Activated naive CD8-positive, alpha-beta T cell (primary cell): ENCODE results near the gene ADAMTS17.

Source experiments
- H3K27ac Mint-ChIP-seq: one replicate; pipeline ENCODE4 v1.8.0; 2021; ENCODE audit warnings: mixed read lengths
- H3K27me3 Mint-ChIP-seq: one replicate; pipeline ENCODE4 v1.8.0; 2021; ENCODE audit warnings: mixed read lengths
- H3K36me3 Mint-ChIP-seq: one replicate; pipeline ENCODE4 v1.8.0; 2021; ENCODE audit warnings: mixed read lengths
- H3K4me1 Mint-ChIP-seq: one replicate; pipeline ENCODE4 v1.8.0; 2021; ENCODE audit warnings: low read depth, mixed read lengths
- H3K4me3 Mint-ChIP-seq: one replicate; pipeline ENCODE4 v1.8.0; 2021; ENCODE audit warnings: mild to moderate bottlenecking, mixed read lengths
- H3K9me3 Mint-ChIP-seq: one replicate; pipeline ENCODE4 v1.8.0; 2021; ENCODE audit warnings: low read depth, mixed read lengths

The ADAMTS17 gene

DNA sequence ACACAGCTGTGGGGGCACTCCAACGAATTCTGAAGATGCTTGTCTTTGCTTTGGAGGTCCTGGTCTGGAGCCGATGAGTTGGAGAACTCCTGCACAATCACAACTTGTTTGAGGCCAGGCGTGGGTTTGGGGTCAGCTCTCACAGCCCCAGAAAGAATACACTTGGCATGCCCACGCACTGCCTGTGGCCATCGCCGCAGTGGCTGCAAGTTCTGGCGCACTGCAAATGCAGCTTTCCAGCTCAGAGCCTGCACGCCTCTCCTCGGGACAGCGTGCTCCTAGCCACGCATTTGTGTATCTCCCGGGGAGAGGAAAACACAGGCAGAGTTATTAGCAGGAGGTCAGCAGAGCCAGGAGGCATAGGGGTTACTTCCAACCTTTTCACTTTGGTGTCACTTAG lies 282.7 kb downstream of the ADAMTS17 start:
- no peaks in the 10 kb centered on the region for H3K27me3 Mint-ChIP-seq
- no peaks in the 10 kb centered on the region for H3K9me3 Mint-ChIP-seq
- no peak overlapping the region for H3K27ac Mint-ChIP-seq
- no peak overlapping the region for H3K4me3 Mint-ChIP-seq
- H3K4me1 Mint-ChIP-seq = no peaks in the 10 kb centered on the region
- peaks cover 3% of the 10 kb centered on the region for H3K36me3 Mint-ChIP-seq

DNA sequence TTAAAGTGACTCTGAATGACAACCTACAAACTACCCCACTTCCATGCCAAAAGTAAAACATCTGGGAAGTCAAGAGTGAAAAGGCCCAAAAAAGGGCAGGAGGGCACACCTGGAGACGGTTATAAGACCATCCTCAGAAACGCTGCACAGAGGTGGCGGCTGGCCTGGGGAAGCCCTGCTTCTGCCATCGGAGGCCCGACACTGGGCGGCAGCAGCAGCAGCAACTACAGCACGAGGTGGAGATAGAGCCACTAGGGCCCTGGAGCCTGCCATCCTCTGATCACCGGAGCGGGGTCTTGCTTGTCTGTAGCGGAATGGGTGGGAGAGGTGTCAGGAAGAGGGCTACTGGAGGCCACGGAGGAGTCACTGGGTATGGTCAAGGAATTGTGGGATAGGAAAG lies 283.3 kb downstream of the ADAMTS17 start:
- Mint-ChIP-seq H3K27ac (no peak overlapping the region), H3K36me3 (peaks cover 3% of the 10 kb centered on the region), H3K4me3 (no peak overlapping the region), H3K4me1 (no peaks in the 10 kb centered on the region), H3K27me3 (no peaks in the 10 kb centered on the region), H3K9me3 (no peaks in the 10 kb centered on the region)

DNA sequence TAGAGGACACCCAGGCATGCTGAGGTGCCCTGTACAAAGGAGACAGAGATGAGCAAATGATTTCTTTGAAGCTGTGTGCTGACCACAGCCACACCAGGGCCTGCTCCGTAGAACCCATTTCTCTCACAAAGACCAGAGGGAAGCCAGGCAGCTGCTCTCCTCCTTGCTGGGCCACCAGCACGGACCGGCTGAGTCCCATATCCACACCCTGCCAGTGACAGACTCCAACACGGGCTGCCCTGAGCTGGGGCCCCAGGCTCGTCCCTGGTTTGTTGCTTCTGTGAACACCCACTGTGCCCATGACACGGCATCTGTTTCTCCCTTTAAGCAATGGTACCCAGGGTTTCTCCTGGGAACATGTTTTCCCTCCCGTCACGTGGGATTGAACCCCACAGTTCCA lies 284.5 kb downstream of the ADAMTS17 start:
- H3K4me1 Mint-ChIP-seq = no peaks in the 10 kb centered on the region
- no peaks in the 10 kb centered on the region for H3K9me3 Mint-ChIP-seq
- H3K4me3 Mint-ChIP-seq = no peak overlapping the region
- peaks cover 3% of the 10 kb centered on the region for H3K36me3 Mint-ChIP-seq
- no peak overlapping the region for H3K27ac Mint-ChIP-seq
- no peaks in the 10 kb centered on the region for H3K27me3 Mint-ChIP-seq

DNA sequence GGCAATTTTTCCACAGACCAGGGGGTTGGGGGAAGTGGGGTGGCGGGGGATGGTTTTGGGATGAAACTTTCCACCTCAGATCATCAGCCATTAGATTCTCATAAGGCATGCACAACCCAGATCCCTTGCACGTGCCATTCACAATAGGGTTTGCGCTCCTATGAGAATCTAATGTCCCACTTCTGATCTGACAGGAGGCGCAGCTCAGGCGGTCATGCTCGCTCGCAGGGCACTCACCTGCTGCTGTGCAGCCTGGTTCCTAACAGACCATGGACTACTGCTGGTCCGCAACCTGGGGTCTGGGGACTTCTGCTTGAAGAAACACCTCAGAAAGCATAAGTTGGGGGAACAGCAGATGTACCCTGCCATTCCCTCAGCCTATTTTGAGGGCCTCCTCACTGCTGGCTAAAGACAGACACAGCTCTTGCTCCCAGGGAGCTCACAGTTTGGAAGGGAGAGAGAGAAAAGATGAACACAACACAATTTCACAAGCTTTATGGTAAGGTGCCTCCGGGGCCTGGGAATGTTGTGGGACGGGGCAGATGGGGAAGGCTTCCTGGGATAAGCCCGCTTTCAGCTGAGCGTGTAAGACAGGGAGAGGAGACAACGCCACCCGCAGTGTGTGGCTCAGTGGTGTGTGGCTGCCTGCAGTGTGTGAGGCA lies 285.2 kb downstream of the ADAMTS17 start:
- Mint-ChIP-seq H3K27ac (no peak overlapping the region), H3K4me1 (no peaks in the 10 kb centered on the region), H3K36me3 (peaks cover 3% of the 10 kb centered on the region), H3K9me3 (no peaks in the 10 kb centered on the region), H3K4me3 (no peak overlapping the region), H3K27me3 (no peaks in the 10 kb centered on the region)

DNA sequence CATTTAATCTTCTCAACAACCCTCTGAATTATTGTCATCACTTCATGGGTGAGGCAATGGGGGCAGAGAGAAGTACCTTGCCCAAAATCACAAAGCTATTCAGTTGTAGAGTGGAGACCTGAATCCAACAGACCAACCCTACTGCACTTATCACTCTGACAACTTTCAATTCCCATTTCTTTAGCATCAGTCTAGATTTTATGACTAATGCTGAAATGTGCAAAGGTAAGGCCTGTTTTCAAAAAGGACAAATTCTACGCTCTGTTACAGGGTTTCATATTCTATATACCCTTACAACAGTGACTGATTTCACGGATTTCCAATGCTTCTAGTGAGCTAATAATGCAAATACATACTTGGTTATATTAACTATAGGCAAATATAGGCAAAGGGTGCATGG lies 286.0 kb downstream of the ADAMTS17 start:
- Mint-ChIP-seq H3K4me3 (no peak overlapping the region), H3K4me1 (no peaks in the 10 kb centered on the region), H3K9me3 (no peaks in the 10 kb centered on the region), H3K27ac (no peak overlapping the region), H3K27me3 (no peaks in the 10 kb centered on the region), H3K36me3 (peaks cover 3% of the 10 kb centered on the region)

DNA sequence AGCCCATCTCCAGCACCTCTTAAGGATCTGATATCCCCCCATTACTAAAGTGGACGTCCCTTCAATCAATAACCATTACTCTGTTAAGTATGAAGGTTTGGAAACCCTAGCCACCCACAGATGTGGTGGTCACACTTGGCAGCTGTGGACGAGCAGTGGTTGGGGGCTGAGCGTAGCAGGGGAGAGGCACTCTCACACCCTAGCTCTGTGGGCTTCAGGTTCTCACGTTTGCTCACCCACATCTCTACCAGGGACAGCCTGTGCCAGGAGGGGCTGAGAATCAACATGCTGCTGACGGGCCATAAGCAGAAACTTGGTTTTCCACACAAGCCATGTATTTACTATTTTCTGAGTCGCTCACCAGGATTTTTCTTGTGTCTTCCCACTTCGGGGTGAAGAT lies 287.2 kb downstream of the ADAMTS17 start:
- no peaks in the 10 kb centered on the region for H3K36me3 Mint-ChIP-seq
- H3K9me3 Mint-ChIP-seq = no peaks in the 10 kb centered on the region
- no peaks in the 10 kb centered on the region for H3K4me1 Mint-ChIP-seq
- no peak overlapping the region for H3K27ac Mint-ChIP-seq
- H3K27me3 Mint-ChIP-seq = no peaks in the 10 kb centered on the region
- H3K4me3 Mint-ChIP-seq = no peak overlapping the region

DNA sequence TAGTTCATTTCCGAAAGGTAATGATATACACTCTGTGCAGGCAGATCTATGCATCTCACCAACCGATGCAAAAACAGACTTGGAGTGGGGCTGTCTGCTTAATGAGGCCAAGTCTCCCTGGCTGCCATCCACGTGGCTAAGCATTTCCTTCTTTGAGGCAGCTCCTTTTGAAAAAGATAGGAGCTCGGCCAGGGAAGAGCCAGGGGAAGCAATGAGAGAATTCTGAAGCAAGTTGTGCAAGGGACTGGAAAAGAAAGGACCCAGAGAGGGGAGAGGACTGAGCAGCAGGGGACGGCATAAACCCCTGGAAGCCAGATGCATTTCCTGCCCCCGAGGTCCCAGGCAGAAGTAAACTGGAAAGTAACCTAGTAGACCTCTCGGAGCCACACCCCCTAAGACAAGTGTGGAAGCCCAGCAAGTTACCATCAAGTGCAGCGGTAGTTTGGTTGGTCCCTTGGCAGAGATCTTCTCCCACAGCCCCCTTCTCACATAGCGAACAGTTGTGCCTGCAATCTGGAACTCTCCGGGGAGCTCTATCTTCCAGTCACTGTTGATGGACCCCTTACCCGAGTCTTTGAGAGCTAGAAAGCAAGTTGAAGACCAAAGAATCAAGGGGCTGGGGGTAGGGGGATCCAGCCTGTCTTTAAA lies 288.2 kb downstream of the ADAMTS17 start:
- Mint-ChIP-seq H3K4me3 (no peak overlapping the region), H3K4me1 (no peaks in the 10 kb centered on the region), H3K36me3 (no peaks in the 10 kb centered on the region), H3K9me3 (no peaks in the 10 kb centered on the region), H3K27me3 (no peaks in the 10 kb centered on the region), H3K27ac (no peak overlapping the region)

DNA sequence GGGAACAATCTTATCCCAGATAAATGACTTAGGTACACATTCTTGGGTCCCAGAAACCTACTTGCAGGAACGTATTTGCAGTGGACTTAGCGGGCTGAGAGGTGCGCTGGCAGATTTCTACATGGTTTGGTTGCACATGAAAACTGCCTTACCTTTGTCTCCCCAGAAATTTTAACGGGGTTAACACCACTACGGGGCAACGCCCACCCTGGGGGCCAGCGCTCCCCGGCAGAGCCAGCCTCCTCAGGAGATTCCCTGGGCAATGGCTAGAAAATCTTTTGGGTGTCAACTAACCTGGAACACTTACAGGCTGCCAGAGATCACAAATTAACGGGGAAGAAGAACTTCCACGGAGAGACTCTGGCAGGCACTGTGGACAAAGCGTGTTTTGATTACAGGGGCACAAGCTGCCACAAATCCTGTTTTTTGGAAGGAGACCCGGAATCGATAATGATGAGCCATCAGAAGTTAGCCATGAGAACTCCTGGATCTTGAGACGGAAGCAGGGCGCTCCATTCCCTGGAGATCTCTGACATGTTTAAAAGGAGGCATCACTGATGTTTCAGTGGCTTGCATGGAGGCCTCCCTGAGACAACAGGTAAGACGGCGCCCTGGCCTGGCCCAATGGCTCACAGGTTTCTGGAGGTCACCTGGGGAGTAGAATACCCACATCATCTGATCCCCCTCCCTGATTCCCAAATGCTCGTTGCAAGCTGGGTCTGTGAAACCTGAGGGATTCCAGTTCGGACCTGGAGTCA lies 288.9 kb downstream of the ADAMTS17 start:
- H3K4me3 Mint-ChIP-seq = no peak overlapping the region
- H3K4me1 Mint-ChIP-seq = no peaks in the 10 kb centered on the region
- no peaks in the 10 kb centered on the region for H3K9me3 Mint-ChIP-seq
- no peak overlapping the region for H3K27ac Mint-ChIP-seq
- H3K36me3 Mint-ChIP-seq = peaks cover 2% of the 10 kb centered on the region
- no peaks in the 10 kb centered on the region for H3K27me3 Mint-ChIP-seq

DNA sequence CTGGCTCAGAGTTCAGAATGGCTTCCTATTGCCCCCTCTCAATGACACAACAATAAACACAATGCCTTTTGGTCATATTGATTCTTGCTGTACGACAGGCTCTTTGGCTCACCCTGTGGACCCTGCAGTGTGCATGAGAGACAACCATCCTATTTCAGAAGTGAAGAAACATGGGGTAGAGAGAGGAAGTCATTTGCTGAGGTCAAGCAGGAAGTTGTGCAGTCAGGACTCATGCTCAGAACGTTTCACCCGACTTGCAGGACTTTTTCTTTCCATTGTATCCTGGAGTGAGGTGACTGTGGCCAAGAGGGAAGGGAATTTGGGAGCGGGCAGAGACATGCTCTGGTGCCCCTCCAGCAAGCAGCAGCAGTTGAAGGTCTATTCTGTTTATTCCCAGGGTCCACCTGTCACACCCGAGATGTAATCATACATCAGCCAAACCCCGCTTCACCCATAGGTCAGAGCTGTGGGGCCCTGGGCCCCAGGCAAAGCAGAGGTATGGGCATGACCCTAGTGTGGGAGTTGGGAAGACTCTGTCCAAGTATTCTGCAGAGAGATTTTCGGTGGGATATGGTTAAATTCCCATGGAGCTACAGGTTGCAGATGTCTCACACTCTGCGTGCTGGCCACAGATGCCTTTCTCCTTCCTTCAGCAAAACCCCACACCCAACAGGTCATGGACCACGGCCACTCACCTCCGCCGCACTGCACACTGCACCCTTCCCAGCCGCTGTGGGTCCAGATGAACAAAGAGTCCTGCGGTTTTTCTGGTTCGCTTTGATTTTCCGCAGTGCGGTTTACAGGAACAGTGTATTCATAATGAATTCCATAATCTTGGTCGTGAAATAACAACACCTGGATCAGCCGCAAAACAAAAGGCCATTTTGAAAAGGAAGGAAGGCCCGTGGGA lies 290.6 kb downstream of the ADAMTS17 start:
- Mint-ChIP-seq H3K4me1 (no peaks in the 10 kb centered on the region), H3K9me3 (no peaks in the 10 kb centered on the region), H3K36me3 (peaks cover 16% of the 10 kb centered on the region), H3K4me3 (no peak overlapping the region), H3K27ac (no peak overlapping the region), H3K27me3 (no peaks in the 10 kb centered on the region)

DNA sequence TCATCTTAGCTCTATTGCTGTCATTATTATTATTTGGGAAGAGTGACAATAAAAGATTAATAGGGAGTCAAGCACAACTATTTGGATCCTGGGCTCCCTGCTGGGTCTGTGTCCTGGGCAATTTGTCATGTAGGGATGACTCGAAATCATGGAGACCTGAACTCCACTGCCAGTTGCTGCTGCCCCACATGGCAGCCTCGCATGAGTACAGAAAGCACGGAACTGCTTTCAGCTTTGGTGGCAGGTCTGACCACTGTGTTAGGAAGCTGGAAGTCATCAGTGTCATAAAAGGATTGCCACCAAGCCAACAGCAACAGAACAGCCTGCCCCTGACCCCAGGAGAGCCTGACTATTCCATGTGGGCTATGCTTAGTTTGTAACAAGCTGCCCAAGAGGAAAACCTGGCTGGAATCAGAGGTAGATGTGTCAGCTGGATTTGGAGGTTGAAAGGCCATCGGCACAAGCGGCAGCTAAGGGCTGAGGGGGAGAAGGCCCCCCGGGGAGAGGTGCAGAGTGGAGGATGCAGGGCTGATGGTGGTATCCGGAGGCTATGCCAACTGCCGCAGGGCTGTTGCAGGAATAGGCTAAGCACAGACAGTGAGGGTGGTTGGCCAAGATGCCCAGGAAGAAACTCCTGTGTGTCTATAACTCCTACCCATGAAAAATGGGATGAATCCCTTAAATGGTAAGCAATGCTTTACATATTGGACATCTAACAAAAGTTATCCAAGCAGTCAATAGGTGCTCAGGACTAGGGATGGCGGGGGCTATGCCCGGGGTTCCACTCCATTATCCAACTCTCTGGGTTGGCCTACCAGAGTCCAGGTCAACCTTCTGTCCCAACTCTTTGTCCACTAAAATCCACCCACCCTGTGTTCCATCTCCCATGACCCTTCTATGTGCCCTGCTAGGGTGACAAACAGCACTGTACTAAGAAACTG lies 291.6 kb downstream of the ADAMTS17 start:
- H3K36me3 Mint-ChIP-seq = peaks cover 17% of the 10 kb centered on the region
- no peaks in the 10 kb centered on the region for H3K4me1 Mint-ChIP-seq
- H3K27ac Mint-ChIP-seq = no peak overlapping the region
- no peaks in the 10 kb centered on the region for H3K27me3 Mint-ChIP-seq
- H3K9me3 Mint-ChIP-seq = no peaks in the 10 kb centered on the region
- no peak overlapping the region for H3K4me3 Mint-ChIP-seq

DNA sequence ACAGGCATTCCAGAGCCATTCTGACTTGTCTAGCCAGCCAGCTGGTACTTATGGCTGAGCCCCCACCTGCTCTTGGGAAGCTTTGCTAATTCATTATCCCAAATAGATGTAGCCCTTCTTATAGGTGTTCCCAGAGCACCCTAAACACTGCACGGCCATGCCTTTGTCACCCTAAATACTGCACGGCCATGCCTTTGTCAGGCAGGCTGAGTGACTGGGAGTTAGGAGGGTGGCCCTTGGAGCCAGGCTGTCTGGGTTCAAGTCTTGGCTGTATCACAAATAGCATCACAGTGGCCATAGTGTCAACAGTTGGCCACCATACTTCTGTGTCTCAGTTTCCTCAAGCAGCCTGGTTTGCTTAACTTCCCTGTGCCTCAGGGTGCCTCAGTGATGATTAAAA lies 292.3 kb downstream of the ADAMTS17 start:
- no peaks in the 10 kb centered on the region for H3K9me3 Mint-ChIP-seq
- no peak overlapping the region for H3K4me3 Mint-ChIP-seq
- no peaks in the 10 kb centered on the region for H3K4me1 Mint-ChIP-seq
- H3K27me3 Mint-ChIP-seq = no peaks in the 10 kb centered on the region
- H3K27ac Mint-ChIP-seq = no peak overlapping the region
- H3K36me3 Mint-ChIP-seq = peaks cover 18% of the 10 kb centered on the region

DNA sequence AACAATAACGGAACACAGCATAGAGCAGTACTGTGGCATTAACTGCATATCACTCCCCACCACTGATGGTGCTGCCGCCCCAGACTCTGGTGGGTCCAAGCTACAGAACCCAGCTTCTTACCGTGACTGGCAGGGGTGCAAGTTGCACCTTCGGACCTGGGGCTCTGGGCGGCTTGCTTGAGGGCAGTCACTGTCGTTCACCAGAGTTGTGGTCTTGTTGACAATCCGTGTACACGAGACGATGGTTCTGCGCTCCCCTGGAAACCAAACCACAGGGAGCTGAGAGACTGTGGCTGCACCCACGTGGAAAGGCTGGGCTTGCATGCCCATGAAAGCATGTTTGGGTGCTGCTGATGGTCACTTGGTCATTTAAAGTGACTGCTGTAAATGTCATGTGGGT lies 293.0 kb downstream of the ADAMTS17 start:
- no peak overlapping the region for H3K4me3 Mint-ChIP-seq
- H3K36me3 Mint-ChIP-seq = peaks cover 20% of the 10 kb centered on the region
- H3K27me3 Mint-ChIP-seq = no peaks in the 10 kb centered on the region
- no peaks in the 10 kb centered on the region for H3K4me1 Mint-ChIP-seq
- H3K27ac Mint-ChIP-seq = no peak overlapping the region
- no peaks in the 10 kb centered on the region for H3K9me3 Mint-ChIP-seq

DNA sequence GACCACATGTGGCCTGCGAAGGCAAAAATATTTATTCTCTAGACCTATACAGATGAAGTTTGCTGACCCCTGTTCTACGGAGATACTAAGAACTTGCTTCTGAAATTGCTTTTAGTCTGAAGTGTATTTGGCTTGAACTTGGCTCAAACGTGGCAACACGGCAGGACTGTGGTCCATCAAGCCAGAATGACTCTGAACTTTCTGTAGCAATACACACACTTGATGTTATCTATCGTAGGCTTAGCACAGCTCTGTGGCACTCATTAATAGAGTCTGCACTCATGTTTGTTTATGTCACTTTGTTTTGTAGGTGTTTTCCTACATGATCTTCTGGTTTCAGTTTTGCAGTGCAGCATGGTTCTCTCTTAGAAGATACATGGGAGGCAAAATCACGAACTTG lies 298.1 kb downstream of the ADAMTS17 start:
- H3K4me3 Mint-ChIP-seq = no peak overlapping the region

DNA sequence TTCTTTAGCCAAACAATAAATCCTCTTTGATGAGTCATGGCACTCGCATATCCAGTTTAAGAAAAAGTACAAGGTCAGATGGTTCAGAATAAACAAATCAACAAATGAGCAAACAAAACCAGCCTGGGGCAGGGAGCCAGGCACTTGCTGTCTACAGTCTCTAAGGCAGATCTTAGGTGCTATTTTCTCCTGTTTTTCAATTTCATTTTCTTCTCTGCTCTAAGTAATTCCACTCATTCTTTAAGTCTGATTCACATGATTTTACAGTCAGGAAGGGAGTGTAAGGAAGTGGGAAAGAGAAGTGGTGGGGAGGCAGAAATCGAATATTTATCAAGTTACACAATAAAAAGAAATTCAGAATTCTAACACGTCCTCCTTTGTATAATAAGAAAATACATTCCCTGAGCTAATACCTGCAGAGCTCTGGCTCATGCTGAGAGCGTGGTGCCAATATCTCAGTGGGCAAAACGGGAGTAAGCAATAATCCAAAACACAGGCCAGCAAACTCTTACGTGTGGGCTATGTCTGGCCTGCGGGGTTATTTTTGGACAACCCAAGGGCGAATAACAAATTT lies 298.6 kb downstream of the ADAMTS17 start:
- Mint-ChIP-seq H3K27ac (no peak overlapping the region), H3K27me3 (no peaks in the 10 kb centered on the region), H3K9me3 (no peaks in the 10 kb centered on the region), H3K4me3 (no peak overlapping the region), H3K4me1 (no peaks in the 10 kb centered on the region), H3K36me3 (peaks cover 27% of the 10 kb centered on the region)

More for the DNA sequence above, 298.1 kb downstream of the ADAMTS17 start:
- no peaks in the 10 kb centered on the region for H3K27me3 Mint-ChIP-seq
- H3K9me3 Mint-ChIP-seq = no peaks in the 10 kb centered on the region
- peaks cover 27% of the 10 kb centered on the region for H3K36me3 Mint-ChIP-seq
- no peaks in the 10 kb centered on the region for H3K4me1 Mint-ChIP-seq
- no peak overlapping the region for H3K27ac Mint-ChIP-seq
